Thyroid gland (tissue), 4 donors: ENCODE results near the gene ASB7. TPM values are rescaled to one million over a fixed set of nuclear protein-coding genes. Genes with fewer than 3 reads are reported as not detected.

Experiments used
- DNase-seq, 2 donors: peaks; one replicate each; pipeline ENCODE4 v3.0.0-alpha.2; 2019
- H3K27ac ChIP-seq, 3 donors: fragments of 200-600 bp; sonication (generic); 1 replicate in 2 of 3; 2 replicates in 1 of 3; pipeline ENCODE4 v1.5.1; 2016 to 2019; ENCODE audit warnings: mild to moderate bottlenecking in 1 of 3, moderate library complexity in 1 of 3
- H3K27me3 ChIP-seq: fragments of 200-600 bp; sonication (generic); one replicate; pipeline ENCODE4 v1.5.1; 2019
- H3K36me3 ChIP-seq, 2 donors: fragments of 200-600 bp; sonication (generic); one replicate each; pipeline ENCODE4 v1.5.1; 2016 to 2019
- H3K4me1 ChIP-seq, 2 donors: fragments of 200-600 bp; sonication (generic); one replicate each; pipeline ENCODE4 v1.5.1; 2017 to 2019
- H3K4me3 ChIP-seq, 3 donors: fragments of 200-600 bp; sonication (generic); replicated peaks in 1 of 3; 1 replicate in 2 of 3; 2 replicates in 1 of 3; pipeline ENCODE4 v1.5.1; 2016; ENCODE audit warnings: mild to moderate bottlenecking in 1 of 3
- H3K9me3 ChIP-seq: fragments of 200-600 bp; sonication (generic); one replicate; pipeline ENCODE4 v1.5.1; 2017
- POLR2A ChIP-seq, 2 donors: fragments of 450-650 bp; IDR thresholded peaks; one replicate each; pipeline ENCODE4 v1.6.1; 2017; ENCODE audit warnings: antibody characterized with exemption in 2 of 2, mild to moderate bottlenecking in 2 of 2, moderate library complexity in 1 of 2
- WGBS, 2 donors: methylation state at CpG; one replicate each; pipeline ENCODE4 v1.1.5; 2017; 5-methylcytosine and 5-hydroxymethylcytosine counted together
- intact Hi-C: fragments of 100-400 bp; cut with DNase I; formaldehyde crosslinking; loops from one replicate; pipeline ENCODE4 v1.15.1; 2023
- small RNA-seq: library from RNA; depleted of rRNA; stranded (forward); fragments of <200 nt; gene quantifications from one replicate; pipeline ENCODE3, GENCODE V24; 2016
- total RNA-seq, 4 donors: library from RNA; depleted of rRNA; stranded (reverse); fragments of >200 nt; gene quantifications; one replicate each; pipeline ENCODE4 v1.2.3, GENCODE V29; 2016
- TF ChIP-seq, protein P1 (sequence below), 6 experiments: fragments of 200-600 bp in 3 of 6; fragments of 450-650 bp in 3 of 6; sonication (generic) in 3 of 6; IDR thresholded peaks; one replicate each; pipeline ENCODE4 v1.5.1; 2016 to 2019; ENCODE audit warnings: antibody characterized with exemption in 6 of 6, mild to moderate bottlenecking in 2 of 6, inconsistent platforms in 1 of 6, moderate library complexity in 1 of 6

Gene ASB7
- total RNA-seq, 4 donors from 2014 or later = 16.2 to 21.0 (median 19.7) TPM

DNA sequence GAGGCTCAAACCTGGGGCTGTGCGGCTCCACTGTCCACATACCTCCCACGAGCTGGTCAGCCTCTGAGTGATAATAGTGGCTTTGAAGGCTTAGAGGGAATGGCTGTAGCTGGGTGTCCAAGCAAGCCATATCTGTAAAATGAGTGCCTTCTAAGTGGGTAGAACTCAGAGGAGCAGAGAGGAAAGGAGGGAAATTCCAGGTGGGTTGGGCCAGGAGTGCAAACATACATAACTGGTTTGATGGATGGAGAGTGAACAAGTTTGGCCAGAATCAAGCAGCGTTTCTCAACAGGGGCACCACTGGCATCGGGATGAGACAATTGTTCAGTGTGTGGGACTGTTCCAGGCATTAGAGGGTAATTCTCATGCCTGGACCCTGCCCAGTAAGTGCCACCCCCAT, 91.1 kb downstream of the ASB7 start:
- no peaks in the 10 kb centered on the region for H3K27me3 ChIP-seq
- no peaks in the 10 kb centered on the region for H3K9me3 ChIP-seq
- H3K36me3 ChIP-seq = no peaks in the 10 kb centered on the region
- H3K4me3 ChIP-seq = no peak overlapping the region
- H3K27ac ChIP-seq = no peak overlapping the region
- no peak for DNase-seq
- TF ChIP-seq POLR2A (IDR thresholded peaks at IDR 0.05) = no peak
- TF ChIP-seq, protein P1, sequence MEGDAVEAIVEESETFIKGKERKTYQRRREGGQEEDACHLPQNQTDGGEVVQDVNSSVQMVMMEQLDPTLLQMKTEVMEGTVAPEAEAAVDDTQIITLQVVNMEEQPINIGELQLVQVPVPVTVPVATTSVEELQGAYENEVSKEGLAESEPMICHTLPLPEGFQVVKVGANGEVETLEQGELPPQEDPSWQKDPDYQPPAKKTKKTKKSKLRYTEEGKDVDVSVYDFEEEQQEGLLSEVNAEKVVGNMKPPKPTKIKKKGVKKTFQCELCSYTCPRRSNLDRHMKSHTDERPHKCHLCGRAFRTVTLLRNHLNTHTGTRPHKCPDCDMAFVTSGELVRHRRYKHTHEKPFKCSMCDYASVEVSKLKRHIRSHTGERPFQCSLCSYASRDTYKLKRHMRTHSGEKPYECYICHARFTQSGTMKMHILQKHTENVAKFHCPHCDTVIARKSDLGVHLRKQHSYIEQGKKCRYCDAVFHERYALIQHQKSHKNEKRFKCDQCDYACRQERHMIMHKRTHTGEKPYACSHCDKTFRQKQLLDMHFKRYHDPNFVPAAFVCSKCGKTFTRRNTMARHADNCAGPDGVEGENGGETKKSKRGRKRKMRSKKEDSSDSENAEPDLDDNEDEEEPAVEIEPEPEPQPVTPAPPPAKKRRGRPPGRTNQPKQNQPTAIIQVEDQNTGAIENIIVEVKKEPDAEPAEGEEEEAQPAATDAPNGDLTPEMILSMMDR (IDR thresholded peaks at IDR 0.05) = no peak
- WGBS, 2 donors = 70 to 76% methylated on average over 4 of the region's 4 CpGs
- intact Hi-C loops = no loop called here
- H3K4me1 ChIP-seq = no peaks in the 10 kb centered on the region

DNA sequence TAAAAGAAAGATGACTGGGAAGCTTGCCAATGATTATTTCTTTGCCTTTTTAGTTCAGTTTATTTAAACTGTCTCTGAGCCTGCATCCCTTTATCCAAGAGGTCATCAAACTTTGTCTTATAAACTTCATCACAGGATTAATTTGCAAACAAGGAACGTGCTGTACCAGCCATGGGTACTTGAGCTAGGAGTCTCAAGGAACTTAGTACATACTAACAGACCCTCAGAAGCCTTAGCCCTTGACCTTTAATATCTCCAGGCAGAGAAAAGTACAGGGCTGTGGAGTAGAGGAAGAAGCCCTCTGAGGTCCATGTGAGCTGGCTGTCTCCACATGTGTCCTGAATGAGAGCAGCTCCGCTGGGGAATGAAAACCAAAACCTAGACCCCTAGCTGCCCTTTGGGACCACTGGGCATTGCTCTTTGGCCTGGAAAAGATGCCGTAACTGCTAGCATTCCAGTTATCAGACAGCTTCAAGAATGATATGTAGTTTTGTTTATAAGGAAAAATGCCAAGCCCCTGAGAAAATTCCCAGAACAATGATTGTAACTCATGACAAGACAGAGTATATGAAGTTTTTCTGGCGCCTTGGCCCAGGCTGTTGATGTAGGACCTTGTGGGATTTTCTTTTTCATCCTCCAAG, 92.1 kb downstream of the ASB7 start:
- no peaks in the 10 kb centered on the region for H3K4me1 ChIP-seq
- H3K27ac ChIP-seq = no peak overlapping the region
- DNase-seq = no peak
- H3K27me3 ChIP-seq = no peaks in the 10 kb centered on the region
- WGBS, 2 donors = 59 to 63% methylated on average over 4 of the region's 4 CpGs
- H3K36me3 ChIP-seq = no peaks in the 10 kb centered on the region
- TF ChIP-seq POLR2A (IDR thresholded peaks at IDR 0.05) = no peak
- TF ChIP-seq, protein P1 (IDR thresholded peaks at IDR 0.05) = no peak
- no peak overlapping the region for H3K4me3 ChIP-seq
- intact Hi-C loops = no loop called here
- H3K9me3 ChIP-seq = no peaks in the 10 kb centered on the region

DNA sequence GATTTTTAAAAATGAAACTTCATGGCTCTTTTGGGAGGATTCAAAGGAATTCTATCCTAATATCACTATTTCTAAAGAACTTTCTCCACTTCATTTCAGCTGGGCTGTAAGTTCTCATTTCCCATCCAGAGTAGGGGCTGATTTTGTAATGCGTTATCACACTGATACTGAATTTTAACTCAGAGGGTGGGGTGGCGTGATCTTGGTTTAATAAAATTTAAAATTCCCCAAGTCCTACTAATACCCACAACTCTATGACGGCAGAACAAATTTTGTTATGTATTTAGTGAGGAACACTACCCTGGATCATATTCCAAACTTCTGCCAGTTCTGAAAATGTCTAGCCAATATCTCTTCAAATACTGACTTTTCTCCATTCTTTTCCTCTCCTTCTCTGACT, 92.7 kb downstream of the ASB7 start:
- no peaks in the 10 kb centered on the region for H3K36me3 ChIP-seq
- H3K4me1 ChIP-seq = no peaks in the 10 kb centered on the region
- H3K9me3 ChIP-seq = no peaks in the 10 kb centered on the region
- H3K27me3 ChIP-seq = no peaks in the 10 kb centered on the region
- H3K27ac ChIP-seq = no peak overlapping the region
- no peak overlapping the region for H3K4me3 ChIP-seq
- intact Hi-C loops = no loop called here
- WGBS, 2 donors = 74 to 84% methylated on average over 3 of the region's 3 CpGs
- DNase-seq = no peak
- TF ChIP-seq POLR2A (IDR thresholded peaks at IDR 0.05) = no peak
- TF ChIP-seq, protein P1 (IDR thresholded peaks at IDR 0.05) = no peak

DNA sequence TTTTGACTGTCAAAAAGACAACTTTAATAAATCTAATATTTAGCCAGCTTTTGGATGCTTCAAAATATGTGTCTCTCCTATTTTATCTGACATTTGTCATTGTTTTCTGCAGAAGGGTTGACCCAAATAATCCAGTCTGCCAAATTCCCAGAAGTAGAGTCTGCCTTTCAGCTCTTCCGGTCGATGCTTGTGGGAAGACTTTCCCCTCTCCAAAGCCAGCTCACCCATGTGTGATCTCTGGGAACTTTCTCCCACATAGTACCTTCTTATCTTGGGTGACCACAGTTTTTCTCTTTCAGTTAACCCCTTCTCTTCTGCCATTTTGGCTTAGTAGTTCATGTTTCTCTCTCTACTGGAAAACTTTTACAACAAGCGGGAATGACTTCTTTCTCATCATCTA, 94.1 kb downstream of the ASB7 start:
- Histone ChIP-seq H3K27ac (no peak overlapping the region), H3K4me3 (no peak overlapping the region), H3K36me3 (no peaks in the 10 kb centered on the region), H3K4me1 (no peaks in the 10 kb centered on the region), H3K9me3 (no peaks in the 10 kb centered on the region), H3K27me3 (no peaks in the 10 kb centered on the region)
- intact Hi-C loops = no loop called here
- TF ChIP-seq, protein P1 (IDR thresholded peaks at IDR 0.05) = no peak
- no peak for TF ChIP-seq POLR2A (IDR thresholded peaks at IDR 0.05)
- no peak for DNase-seq
- WGBS, 2 donors = 64 to 65% methylated on average over 3 of the region's 3 CpGs

Small RNA genes lying within 50 kb of the gene (small RNA-seq; reads per million reads assigned to genes)
- gene RF00019 (not detected), gene RNU6-181P (not detected)

Other genes starting within 250 kb of the ASB7 start
- 1 to 10 TPM in 1 of 4 donors, under 1 TPM in 2, not detected in 1; 0.13 to 2.0 (median 0.45) TPM for gene CERS3, start 73.6 kb upstream of the ASB7 start, total RNA-seq
- gene LINS1, start 405 bp upstream of the ASB7 start, total RNA-seq = 10 to 100 TPM; 32.9 to 63.0 (median 53.3) TPM